ENCODE results near the gene PPM1M.

DNA sequence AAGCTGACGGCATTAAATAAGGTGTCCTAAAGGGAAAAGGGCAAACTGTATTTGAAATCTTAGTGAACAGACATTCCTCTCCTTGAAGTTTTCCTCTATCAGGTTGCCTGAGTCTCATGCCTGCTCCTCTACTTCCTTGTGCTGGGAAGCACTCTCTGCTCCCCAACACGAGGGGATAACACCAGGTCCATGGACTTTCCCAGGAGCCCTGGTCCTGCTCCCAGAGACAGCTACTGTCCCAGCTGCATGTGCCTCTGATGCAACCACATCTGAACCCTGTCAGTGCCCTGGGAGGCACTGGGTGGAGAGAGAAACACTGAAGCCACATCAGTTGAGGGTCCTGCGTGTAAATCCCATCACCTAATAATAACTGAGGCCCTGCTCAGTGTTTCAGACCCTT is 27.5 kb upstream of the PPM1M start:
- TF ChIP-seq, protein P1, sequence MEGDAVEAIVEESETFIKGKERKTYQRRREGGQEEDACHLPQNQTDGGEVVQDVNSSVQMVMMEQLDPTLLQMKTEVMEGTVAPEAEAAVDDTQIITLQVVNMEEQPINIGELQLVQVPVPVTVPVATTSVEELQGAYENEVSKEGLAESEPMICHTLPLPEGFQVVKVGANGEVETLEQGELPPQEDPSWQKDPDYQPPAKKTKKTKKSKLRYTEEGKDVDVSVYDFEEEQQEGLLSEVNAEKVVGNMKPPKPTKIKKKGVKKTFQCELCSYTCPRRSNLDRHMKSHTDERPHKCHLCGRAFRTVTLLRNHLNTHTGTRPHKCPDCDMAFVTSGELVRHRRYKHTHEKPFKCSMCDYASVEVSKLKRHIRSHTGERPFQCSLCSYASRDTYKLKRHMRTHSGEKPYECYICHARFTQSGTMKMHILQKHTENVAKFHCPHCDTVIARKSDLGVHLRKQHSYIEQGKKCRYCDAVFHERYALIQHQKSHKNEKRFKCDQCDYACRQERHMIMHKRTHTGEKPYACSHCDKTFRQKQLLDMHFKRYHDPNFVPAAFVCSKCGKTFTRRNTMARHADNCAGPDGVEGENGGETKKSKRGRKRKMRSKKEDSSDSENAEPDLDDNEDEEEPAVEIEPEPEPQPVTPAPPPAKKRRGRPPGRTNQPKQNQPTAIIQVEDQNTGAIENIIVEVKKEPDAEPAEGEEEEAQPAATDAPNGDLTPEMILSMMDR (tag by site-specific recombination; IDR thresholded peaks at IDR 0.05), result no peak
- no peak for TF ChIP-seq YY1 (tag by site-specific recombination; IDR thresholded peaks at IDR 0.05)
- TF ChIP-seq, protein P2, sequence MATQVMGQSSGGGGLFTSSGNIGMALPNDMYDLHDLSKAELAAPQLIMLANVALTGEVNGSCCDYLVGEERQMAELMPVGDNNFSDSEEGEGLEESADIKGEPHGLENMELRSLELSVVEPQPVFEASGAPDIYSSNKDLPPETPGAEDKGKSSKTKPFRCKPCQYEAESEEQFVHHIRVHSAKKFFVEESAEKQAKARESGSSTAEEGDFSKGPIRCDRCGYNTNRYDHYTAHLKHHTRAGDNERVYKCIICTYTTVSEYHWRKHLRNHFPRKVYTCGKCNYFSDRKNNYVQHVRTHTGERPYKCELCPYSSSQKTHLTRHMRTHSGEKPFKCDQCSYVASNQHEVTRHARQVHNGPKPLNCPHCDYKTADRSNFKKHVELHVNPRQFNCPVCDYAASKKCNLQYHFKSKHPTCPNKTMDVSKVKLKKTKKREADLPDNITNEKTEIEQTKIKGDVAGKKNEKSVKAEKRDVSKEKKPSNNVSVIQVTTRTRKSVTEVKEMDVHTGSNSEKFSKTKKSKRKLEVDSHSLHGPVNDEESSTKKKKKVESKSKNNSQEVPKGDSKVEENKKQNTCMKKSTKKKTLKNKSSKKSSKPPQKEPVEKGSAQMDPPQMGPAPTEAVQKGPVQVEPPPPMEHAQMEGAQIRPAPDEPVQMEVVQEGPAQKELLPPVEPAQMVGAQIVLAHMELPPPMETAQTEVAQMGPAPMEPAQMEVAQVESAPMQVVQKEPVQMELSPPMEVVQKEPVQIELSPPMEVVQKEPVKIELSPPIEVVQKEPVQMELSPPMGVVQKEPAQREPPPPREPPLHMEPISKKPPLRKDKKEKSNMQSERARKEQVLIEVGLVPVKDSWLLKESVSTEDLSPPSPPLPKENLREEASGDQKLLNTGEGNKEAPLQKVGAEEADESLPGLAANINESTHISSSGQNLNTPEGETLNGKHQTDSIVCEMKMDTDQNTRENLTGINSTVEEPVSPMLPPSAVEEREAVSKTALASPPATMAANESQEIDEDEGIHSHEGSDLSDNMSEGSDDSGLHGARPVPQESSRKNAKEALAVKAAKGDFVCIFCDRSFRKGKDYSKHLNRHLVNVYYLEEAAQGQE (tag by site-specific recombination; IDR thresholded peaks at IDR 0.05), result no peak

Data from HEK293 (cell line).